GM18861 (cell line): Measurements from ENCODE around the gene GLDC.
A peak's percentile ranks its signal among the peaks of the same experiment; 100 is the strongest.
"Not testable (repeated sequence)": the region's sequence is repeated elsewhere in the genome, so short reads cannot be mapped to it uniquely, and the experiment has no call there.

ENCODE experiments used
- ATAC-seq: cut with Tn5 transposase; IDR thresholded peaks from one replicate; pipeline ENCODE4 v1.9.1; 2021; ENCODE audit not compliant: unreplicated experiment

The GLDC gene

GRCh38 chr9:6622784-6623183, 22.7 kb downstream of the GLDC start:
- not testable (repeated sequence) for ATAC-seq

GRCh38 chr9:6620796-6621195, 24.7 kb downstream of the GLDC start:
- ATAC-seq: no peak

- ATAC-seq: no peak
Measured at GRCh38 chr9:6620353-6620752, 25.2 kb downstream of the GLDC start.

DNA sequence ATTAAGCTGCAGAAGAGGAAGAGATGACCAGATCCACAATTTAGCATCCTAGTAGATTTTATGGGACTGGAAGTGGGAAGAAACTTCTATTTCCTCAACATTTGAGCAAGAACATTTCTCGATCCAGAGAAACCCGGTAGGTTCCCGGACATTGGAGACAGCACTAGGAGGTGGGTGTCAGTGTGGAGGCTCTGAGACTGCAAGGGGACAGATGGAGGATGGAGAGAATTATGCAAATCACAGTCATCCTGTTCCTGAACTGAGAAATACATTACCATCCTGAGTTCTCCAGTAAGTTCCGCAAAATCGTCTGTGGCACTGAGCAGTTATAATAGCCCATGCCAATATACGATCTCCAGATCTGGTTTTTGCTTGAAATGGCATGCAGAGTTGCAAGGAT, 25.6 kb downstream of the GLDC start:
- ATAC-seq: no peak

GRCh38 chr9:6616951-6617602, 28.5 kb downstream of the GLDC start:
- no peak for ATAC-seq

GRCh38 chr9:6614489-6614888, 31.0 kb downstream of the GLDC start:
- ATAC-seq: no peak

DNA sequence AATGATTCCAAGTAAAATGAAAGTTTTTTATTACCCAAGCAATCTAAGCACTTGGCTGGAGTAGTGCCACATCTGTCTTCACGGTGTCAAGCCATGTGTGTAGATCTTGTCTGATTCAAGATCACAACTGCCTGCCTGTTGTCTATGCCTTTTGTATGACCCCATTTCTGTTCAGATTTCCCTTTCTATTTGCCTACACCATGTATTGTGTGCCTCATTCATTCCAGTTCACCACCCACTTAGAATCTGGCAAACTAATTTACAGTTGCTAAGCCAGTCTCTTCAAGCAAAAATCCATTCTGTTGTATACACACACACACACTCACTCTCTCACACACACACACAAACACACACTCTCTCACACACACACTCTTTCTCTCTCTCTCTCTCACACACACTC, 33.7 kb downstream of the GLDC start:
- ATAC-seq: no peak

DNA sequence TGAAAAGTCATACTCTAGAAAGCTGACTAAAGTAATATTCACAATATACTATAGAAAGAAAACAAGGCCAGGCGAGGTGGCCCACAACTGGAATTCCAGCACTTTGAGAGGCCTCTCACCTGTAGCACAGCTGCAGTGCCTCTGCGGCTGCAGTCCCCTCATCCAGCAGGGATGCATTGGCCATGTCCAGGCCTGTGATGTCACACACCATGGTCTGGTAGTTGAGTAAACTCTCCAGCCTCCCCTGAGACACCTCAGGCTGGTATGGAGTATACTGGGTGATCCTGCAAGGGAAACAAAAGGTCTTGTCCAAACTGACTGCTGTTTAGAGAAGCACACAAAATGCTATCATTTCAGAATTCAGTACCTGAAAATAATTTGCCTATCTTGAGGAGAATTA, 35.5 kb downstream of the GLDC start:
- no peak for ATAC-seq

- ATAC-seq: no peak
Measured at GRCh38 chr9:6609497-6610016, 36.0 kb downstream of the GLDC start.

DNA sequence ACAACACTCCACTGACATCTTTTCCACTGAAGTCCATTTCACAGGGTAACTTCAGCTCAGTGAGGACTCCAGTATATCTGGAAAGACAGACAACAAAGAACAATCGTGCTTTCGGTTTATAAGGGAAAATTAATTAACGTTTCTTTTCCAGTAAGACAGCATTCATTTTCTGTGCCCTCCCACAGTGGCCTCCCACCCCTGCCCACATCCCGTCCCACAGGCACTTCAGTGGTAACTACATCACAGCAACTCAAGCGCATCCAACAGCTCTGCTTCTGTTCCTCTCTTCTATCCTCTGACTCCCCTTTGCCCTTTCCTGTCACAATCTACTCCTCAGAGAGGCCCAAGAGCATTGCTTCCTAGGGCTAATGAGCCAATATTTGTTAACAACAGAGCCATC, 40.3 kb downstream of the GLDC start:
- peak; percentile 93 for ATAC-seq

- no peak for ATAC-seq
Measured at GRCh38 chr9:6600426-6600825, 45.1 kb downstream of the GLDC start.

DNA sequence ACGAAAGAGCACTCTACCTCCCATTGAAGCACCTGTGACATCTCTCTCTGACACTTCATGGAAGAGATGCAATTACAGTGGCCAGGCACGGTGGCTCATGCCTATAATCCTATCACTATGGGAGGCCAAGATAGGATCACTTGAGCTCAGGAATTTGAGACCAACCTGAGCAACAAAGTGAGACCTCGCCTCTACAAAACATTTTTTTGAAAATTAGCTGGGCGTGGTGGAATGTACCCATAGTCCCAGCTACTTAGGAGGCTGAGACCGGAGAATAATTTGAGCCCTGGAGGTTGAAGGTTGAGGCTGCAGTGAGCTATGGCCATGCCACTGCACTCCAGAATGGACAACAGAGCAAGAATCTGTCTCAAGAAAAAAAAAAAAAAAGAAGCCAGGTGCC, 45.5 kb downstream of the GLDC start:
- no peak for ATAC-seq

DNA sequence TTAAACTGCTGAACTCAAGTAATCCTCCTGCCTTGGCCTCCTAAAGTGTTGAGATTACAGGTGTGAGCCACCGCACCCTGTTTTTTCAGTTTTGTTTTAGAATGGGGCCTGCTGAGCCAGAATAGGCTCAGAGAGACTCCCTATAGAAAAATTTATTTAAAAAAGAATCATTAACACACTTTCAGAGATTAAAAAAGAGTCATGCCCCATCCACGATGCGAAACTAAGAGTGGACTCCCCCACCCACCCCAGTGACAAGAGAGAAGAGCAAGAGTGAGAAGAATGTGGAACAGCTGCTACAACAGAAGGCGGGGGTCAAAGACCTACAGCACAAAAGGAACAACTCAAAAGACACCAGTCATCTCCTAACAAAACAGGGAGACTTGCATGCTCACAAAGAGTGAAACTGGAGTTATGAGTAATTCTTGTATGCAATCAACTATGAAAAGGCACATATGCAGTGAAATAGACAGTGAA, 47.2 kb downstream of the GLDC start:
- peak; percentile 95 for ATAC-seq

GRCh38 chr9:6592791-6593190, 52.7 kb downstream of the GLDC start:
- no peak for ATAC-seq

DNA sequence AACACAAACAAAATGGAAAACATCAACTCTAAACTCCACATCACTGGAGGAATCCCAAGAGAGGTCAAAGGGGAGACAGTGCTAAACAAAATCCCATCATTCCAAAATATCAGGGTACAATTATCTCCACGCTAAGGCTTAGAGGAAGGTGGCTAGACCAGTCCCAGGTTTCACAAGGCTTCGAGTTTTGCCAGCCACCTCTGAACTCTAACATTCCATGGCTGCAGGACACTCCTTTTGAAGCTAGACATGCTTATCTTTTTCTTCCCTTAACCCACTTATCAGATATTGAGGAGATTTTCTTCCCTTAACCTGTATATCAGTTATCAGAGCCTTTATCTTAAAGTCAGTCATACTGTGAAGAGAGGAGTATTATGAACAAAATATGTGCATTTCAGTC, 53.3 kb downstream of the GLDC start:
- no peak for ATAC-seq

DNA sequence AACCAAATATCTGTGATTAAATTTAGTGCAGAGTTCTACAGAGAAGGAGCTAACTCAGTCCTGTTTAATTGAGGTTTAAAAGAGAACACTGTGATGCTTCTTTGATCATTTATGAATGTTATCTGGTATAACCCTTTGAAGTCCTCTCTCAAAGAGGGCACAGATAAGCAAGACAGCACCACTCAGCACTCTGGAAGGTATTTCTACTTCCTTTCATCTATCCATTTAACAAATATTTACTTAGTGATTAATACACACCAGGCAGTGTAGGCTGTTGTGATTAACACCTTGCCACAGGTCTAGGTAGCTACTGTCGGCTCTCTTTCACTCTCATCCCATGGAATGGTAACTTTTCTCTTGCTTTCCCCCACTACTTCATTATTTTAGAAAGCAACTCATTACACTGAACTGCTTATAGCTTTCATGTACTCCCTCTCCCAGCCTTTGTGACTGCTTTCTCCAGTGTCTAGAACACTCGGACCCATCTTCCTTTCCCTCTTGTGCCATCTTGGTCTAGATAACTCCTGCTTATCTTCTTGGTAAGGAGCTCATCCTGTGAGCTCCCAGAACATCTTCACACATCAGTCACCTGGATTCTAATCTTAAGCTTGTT, 54.7 kb downstream of the GLDC start:
- ATAC-seq: no peak

DNA sequence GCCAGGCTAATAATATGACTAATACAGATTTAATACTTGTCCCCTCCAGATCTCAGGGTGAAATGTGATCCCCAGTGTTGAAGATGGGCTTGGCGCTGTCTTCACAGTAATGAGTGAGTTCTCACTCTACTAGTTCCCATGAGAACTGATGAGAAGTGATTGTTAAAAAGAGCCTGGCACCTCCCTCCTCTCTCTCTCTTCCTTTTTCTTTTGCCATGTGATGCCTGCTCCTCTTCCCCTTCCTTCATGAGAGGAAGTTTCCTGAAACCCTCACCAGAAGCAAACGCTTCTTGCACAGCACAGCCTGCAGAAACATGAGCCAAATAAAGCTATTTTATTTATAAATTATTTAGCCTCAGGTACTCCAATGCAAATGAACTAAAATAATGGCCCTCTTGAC, 55.2 kb downstream of the GLDC start:
- no peak for ATAC-seq

DNA sequence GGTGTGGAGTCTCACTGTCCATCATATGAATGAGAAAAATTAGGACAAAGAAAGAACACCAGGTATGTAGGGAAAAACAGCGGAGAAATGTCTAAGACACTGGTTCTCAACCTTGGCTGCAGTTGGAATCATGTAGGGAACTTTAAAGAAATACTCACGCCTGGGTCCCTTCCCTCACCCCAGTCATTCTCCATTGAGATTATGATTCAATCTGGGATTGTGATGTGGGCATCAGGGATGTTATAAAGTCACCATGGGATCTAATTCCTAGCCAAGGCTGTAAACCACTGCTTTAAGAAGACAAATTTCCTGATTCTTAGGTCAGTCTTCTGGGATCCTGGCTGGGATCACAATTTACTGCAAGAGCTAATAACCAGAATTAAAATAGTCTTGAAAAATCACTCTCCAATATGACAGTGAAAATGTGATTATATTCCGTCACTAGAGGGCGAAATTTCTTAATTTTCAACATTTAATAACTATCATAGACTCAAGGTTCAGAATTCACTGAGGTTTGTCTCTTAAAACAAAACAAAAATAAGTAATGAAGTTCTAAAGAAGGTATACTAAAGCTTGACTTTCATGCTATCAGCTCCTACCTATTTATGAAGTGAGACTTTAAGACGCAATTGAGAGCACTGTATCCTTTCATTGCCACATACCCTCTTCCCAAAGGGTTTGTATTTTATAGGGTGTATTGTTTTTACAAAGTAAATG, 60.5 kb downstream of the GLDC start:
- no peak for ATAC-seq

DNA sequence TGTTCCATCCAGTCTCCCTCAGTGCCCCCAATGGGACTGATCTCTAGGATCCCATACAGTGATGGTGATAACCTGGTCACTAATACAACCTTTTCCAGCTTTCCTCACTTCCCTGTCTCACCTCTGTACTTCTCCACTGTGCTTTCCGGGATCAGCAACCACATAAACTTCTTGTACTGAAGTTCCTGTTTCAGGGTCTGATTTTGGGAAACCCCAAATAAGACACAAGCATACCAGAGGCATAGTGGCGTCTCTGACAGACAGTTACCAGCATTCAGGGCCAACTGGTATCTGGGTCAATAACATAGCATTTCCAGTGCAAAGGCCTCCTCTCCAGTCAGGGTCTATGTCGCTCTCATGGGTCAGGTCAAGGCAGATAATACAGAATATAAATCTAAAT, 64.3 kb downstream of the GLDC start:
- no peak for ATAC-seq

- no peak for ATAC-seq
Measured at GRCh38 chr9:6579613-6580012, 65.9 kb downstream of the GLDC start.

GRCh38 chr9:6576987-6577386, 68.5 kb downstream of the GLDC start:
- no peak for ATAC-seq
